ENCODE measurements around the gene PKP3. TPM values are rescaled to one million over a fixed set of nuclear protein-coding genes. Genes with fewer than 3 reads are reported as not detected.
"Not testable (repeated sequence)": the region's sequence is repeated elsewhere in the genome, so short reads cannot be mapped to it uniquely, and the experiment has no call there.

The PKP3 gene
- total and polyA plus RNA-seq, 3 donors from 2014 or later: 1.2 to 3.1 (median 1.6) TPM

DNA sequence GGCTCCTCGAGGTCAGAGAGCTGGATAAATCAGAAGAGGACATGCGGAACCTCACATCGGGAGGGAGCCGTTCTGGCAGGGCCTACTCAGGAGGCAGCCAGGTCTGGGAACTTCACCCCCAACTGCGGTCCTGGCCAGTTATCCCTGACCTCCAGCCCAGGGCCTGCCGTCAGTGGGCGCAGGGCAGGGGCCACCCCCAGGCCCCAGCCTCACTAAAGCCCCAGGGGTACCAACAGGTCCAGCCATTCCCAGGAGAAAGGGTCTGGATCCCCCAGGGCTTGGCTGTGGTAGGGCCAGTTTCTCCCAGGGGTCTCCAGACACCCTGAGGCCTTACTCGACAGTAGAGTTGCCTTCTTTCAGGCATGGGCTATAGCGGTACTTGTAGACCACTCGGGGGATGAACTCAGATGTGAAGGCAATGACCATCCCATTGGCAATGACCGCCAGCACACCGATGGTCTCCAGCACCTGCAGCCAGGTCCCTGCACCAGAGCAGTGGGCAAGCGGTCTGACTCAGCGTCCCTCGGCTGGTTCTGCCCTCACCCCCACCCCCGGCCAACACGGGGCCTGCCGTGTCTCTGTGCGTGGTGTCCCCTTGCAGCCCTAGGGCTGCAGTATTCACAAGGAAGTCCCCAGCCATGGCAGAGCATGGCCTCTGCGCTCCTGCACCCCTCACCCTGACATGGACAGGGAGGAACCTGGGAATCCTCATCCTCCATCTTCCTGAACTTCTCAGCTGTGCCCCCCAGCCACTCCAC, 25.4 kb downstream of the PKP3 start:
- intact Hi-C loops (cut with DNase I; ENCODE audit: low total_unique reads): no loop called here
- H3K27ac ChIP-seq: no peak overlapping the region
- no peak for TF ChIP-seq POLR2A (IDR thresholded peaks at IDR 0.05)

GRCh38 chr11:420054-420910, 26.3 kb downstream of the PKP3 start:
- intact Hi-C loops (cut with DNase I; ENCODE audit: low total_unique reads): no loop called here
- H3K4me1 ChIP-seq: no peaks in the 10 kb centered on the region
- H3K27me3 ChIP-seq: no peaks in the 10 kb centered on the region
- H3K36me3 ChIP-seq (ENCODE audit: low read depth, missing control alignments): no peaks in the 10 kb centered on the region
- H3K4me3 ChIP-seq: peak overlapping the region in 1 of 2 donors; percentile 32
- no peak overlapping the region for H3K27ac ChIP-seq
- TF ChIP-seq POLR2A (IDR thresholded peaks at IDR 0.05): no peak
- TF ChIP-seq, protein P1, sequence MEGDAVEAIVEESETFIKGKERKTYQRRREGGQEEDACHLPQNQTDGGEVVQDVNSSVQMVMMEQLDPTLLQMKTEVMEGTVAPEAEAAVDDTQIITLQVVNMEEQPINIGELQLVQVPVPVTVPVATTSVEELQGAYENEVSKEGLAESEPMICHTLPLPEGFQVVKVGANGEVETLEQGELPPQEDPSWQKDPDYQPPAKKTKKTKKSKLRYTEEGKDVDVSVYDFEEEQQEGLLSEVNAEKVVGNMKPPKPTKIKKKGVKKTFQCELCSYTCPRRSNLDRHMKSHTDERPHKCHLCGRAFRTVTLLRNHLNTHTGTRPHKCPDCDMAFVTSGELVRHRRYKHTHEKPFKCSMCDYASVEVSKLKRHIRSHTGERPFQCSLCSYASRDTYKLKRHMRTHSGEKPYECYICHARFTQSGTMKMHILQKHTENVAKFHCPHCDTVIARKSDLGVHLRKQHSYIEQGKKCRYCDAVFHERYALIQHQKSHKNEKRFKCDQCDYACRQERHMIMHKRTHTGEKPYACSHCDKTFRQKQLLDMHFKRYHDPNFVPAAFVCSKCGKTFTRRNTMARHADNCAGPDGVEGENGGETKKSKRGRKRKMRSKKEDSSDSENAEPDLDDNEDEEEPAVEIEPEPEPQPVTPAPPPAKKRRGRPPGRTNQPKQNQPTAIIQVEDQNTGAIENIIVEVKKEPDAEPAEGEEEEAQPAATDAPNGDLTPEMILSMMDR (IDR thresholded peaks at IDR 0.05): no peak
- H3K9me3 ChIP-seq: no peaks in the 10 kb centered on the region
- DNase-seq: no peak
- WGBS, 2 donors: 50% methylated on average over 69 of the region's 71 CpGs; no CpG with 5 or more reads in 1 of the 2 donors

More for the DNA sequence above, 25.4 kb downstream of the PKP3 start:
- no peaks in the 10 kb centered on the region for H3K9me3 ChIP-seq
- H3K4me1 ChIP-seq: no peaks in the 10 kb centered on the region
- no peak overlapping the region for H3K4me3 ChIP-seq
- no peaks in the 10 kb centered on the region for H3K36me3 ChIP-seq (ENCODE audit: low read depth, missing control alignments)
- H3K27me3 ChIP-seq: no peaks in the 10 kb centered on the region
- DNase-seq: no peak
- WGBS, 2 donors: 50 to 91% methylated on average over 2 to 20 of the region's 20 CpGs

GRCh38 chr11:420911-421321, 26.9 kb downstream of the PKP3 start:
- TF ChIP-seq, protein P1 (IDR thresholded peaks at IDR 0.05): no peak
- no peak for TF ChIP-seq POLR2A (IDR thresholded peaks at IDR 0.05)
- Histone ChIP-seq H3K4me1 (no peaks in the 10 kb centered on the region), H3K27me3 (no peaks in the 10 kb centered on the region), H3K27ac (no peak overlapping the region), H3K9me3 (no peaks in the 10 kb centered on the region), H3K36me3 (ENCODE audit: low read depth, missing control alignments) (no peaks in the 10 kb centered on the region), H3K4me3 (peak overlapping the region in 1 of 2 donors; percentile 32)
- DNase-seq: no peak
- WGBS, 2 donors: 47 to 69% methylated on average over 11 to 12 of the region's 21 CpGs
- intact Hi-C loops (cut with DNase I; ENCODE audit: low total_unique reads): no loop called here

DNA sequence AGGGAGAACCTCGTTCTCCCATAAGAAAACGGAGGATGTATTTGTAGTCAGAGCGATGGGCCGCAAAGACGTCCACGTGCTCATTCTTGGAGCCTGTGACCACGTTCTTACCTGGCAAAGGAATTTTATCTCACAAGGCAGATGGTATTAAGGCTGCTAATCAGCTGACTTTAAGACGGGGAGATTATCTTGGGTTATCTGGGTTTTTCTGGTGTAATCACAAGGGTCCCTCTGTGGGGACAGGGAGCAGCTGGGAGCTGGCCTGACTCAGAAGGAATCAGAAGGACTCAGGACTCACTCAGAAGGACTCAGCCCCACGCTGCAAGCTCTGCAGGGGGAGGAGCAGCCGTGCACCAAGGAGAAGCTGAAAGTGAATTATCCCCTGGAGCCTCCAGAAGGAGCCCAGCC, 28.2 kb downstream of the PKP3 start:
- H3K27ac ChIP-seq: no peak overlapping the region
- H3K27me3 ChIP-seq: no peaks in the 10 kb centered on the region
- no peaks in the 10 kb centered on the region for H3K4me1 ChIP-seq
- intact Hi-C loops (cut with DNase I; ENCODE audit: low total_unique reads): no loop called here
- WGBS, 2 donors: 71 to 76% methylated on average over 10 of the region's 10 CpGs
- no peaks in the 10 kb centered on the region for H3K9me3 ChIP-seq
- H3K4me3 ChIP-seq: no peak overlapping the region
- DNase-seq: no peak
- TF ChIP-seq POLR2A (IDR thresholded peaks at IDR 0.05): no peak
- TF ChIP-seq, protein P1 (IDR thresholded peaks at IDR 0.05): no peak
- no peaks in the 10 kb centered on the region for H3K36me3 ChIP-seq (ENCODE audit: low read depth, missing control alignments)

GRCh38 chr11:424232-424631, 30.2 kb downstream of the PKP3 start:
- Histone ChIP-seq H3K27ac (no peak overlapping the region), H3K27me3 (no peaks in the 10 kb centered on the region)
- WGBS, 2 donors: 75 to 79% methylated on average over 4 of the region's 4 CpGs

DNA sequence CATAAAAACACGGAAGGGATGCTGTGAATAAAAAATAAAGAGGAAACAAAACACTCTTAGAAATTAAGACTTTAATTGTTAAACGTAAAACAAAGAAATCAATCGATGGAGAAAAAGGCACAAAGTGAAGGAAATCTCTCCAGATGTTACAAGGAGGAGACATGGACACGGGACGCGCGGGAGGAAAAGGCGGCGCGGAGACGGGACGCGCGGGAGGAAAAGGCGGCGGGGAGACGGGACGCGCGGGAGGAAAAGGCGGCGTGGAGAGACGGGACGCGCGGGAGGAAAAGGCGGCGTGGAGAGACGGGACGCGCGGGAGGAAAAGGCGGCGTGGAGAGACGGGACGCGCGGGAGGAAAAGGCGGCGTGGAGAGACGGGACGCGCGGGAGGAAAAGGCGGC, 30.8 kb downstream of the PKP3 start:
- WGBS, 2 donors: 16 to 17% methylated on average over 28 to 34 of the region's 45 CpGs

More at GRCh38 chr11:424232-424631, 30.2 kb downstream of the PKP3 start:
- Histone ChIP-seq H3K9me3 (no peaks in the 10 kb centered on the region), H3K36me3 (ENCODE audit: low read depth, missing control alignments) (no peaks in the 10 kb centered on the region), H3K4me3 (no peak overlapping the region), H3K4me1 (no peaks in the 10 kb centered on the region)
- no peak for DNase-seq
- intact Hi-C loops (cut with DNase I; ENCODE audit: low total_unique reads): no loop called here
- TF ChIP-seq POLR2A (IDR thresholded peaks at IDR 0.05): no peak
- TF ChIP-seq, protein P1 (IDR thresholded peaks at IDR 0.05): no peak

More for the DNA sequence above, 30.8 kb downstream of the PKP3 start:
- intact Hi-C loops (cut with DNase I; ENCODE audit: low total_unique reads); DNase-seq; H3K4me3 ChIP-seq; H3K27me3 ChIP-seq; H3K9me3 ChIP-seq; H3K4me1 ChIP-seq; H3K27ac ChIP-seq; H3K36me3 ChIP-seq (ENCODE audit: low read depth, missing control alignments): not testable (repeated sequence)

Data from testis (tissue), 3 donors.